Endothelial cell of umbilical vein (primary cell): ENCODE measurements around the gene MED7. TPM values are rescaled to one million over a fixed set of nuclear protein-coding genes. Genes with fewer than 3 reads are reported as not detected.

Experiments
- BruUV-seq: library from RNA; stranded (reverse); fragments of 400-500 nt; replicated peaks from 2 replicates; lab custom pipeline; 2021; lab: Mats Ljungman, UMichigan
- CTCF ChIA-PET: fragments of 300-600, 350-600 bp; sonication (Branson Sonifier 250); formaldehyde crosslinking; loops from one replicate; lab custom pipeline; 2021; ENCODE audit warnings: antibody characterized with exemption, inconsistent platforms; lab: Charles Lee
- POLR2A ChIA-PET: fragments of 300-600, 350-600 bp; sonication (Branson Sonifier 250); formaldehyde crosslinking; loops from one replicate; lab custom pipeline; 2021; ENCODE audit warnings: antibody characterized with exemption, inconsistent platforms; lab: Charles Lee
- DNase-seq: peaks from one replicate; pipeline ENCODE4 v3.0.0-alpha.2; 2011; ENCODE audit warnings: low read depth, low spot score
- FAIRE-seq: peaks from 2 replicates; lab custom pipeline; 2011; peaks lifted over from hg19 to GRCh38; lab: Jason Lieb, UNC
- H2AFZ ChIP-seq: 2 replicates; pipeline ENCODE4 v1.6.0; 2012; ENCODE audit warnings: low read depth, low read length, control low read depth, inconsistent platforms
- H3K27ac ChIP-seq: 2 replicates; pipeline ENCODE4 v1.5.1; 2011; ENCODE audit warnings: low read depth, mild to moderate bottlenecking, control low read depth, low read length, moderate library complexity; ENCODE audit not compliant: insufficient read depth
- H3K27me3 ChIP-seq, 2 experiments: 2 replicates each; pipeline versions ENCODE4 v1.6.0 to v1.6.1; 2011; ENCODE audit warnings: low read length in 2 of 2, mixed read lengths in 1 of 2; ENCODE audit not compliant: control insufficient read depth in 2 of 2, insufficient read depth in 2 of 2
- H3K36me3 ChIP-seq, 2 experiments: 2 replicates in 1 of 2; 3 replicates in 1 of 2; pipeline ENCODE4 v1.5.1; 2011; ENCODE audit warnings: low read length in 2 of 2, mild to moderate bottlenecking in 1 of 2, moderate library complexity in 1 of 2; ENCODE audit not compliant: control insufficient read depth in 2 of 2, insufficient read depth in 2 of 2; ENCODE audit errors: extremely low read depth in 1 of 2
- H3K4me1 ChIP-seq: 3 replicates; pipeline ENCODE4 v1.5.1; 2011; ENCODE audit warnings: mild to moderate bottlenecking, low read length; ENCODE audit not compliant: control insufficient read depth, insufficient read depth; ENCODE audit errors: extremely low read depth
- H3K4me2 ChIP-seq: 2 replicates; pipeline ENCODE4 v1.6.1; 2011; ENCODE audit warnings: low read length, control low read depth, mixed read lengths; ENCODE audit not compliant: insufficient read depth
- H3K4me3 ChIP-seq, 3 experiments: fragments of 200-600 bp in 1 of 3; sonication (generic), shearing (Covaris generic) in 1 of 3; replicated peaks in 1 of 3; 2 replicates each; pipeline ENCODE4 v1.5.1; 2011 to 2016; ENCODE audit warnings: control low read depth in 3 of 3, low read length in 3 of 3, mild to moderate bottlenecking in 2 of 3, inconsistent platforms in 1 of 3, low read depth in 1 of 3, moderate library complexity in 1 of 3; ENCODE audit not compliant: insufficient read depth in 1 of 3
- H3K79me2 ChIP-seq: 2 replicates; pipeline ENCODE4 v1.6.0; 2012; ENCODE audit warnings: low read length, inconsistent platforms; ENCODE audit not compliant: control insufficient read depth, insufficient read depth
- H3K9ac ChIP-seq: replicated peaks from 2 replicates; pipeline ENCODE3; 2011; ENCODE audit warnings: low read length, control low read depth; ENCODE audit not compliant: insufficient read depth; ENCODE audit errors: extremely low read depth
- H3K9me1 ChIP-seq: replicated peaks from 3 replicates; pipeline ENCODE4 v1.6.0; 2011; ENCODE audit warnings: mild to moderate bottlenecking, low read length; ENCODE audit not compliant: control insufficient read depth, insufficient read depth; ENCODE audit errors: extremely low read depth
- H3K9me3 ChIP-seq: replicated peaks from 2 replicates; pipeline ENCODE4 v1.5.1; 2012; ENCODE audit warnings: low read length, inconsistent platforms; ENCODE audit not compliant: control insufficient read depth, insufficient read depth
- H4K20me1 ChIP-seq: replicated peaks from 2 replicates; pipeline ENCODE3; 2011; ENCODE audit warnings: mild to moderate bottlenecking, low read length; ENCODE audit not compliant: control insufficient read depth, insufficient read depth; ENCODE audit errors: extremely low read depth
- EZH2 ChIP-seq: IDR thresholded peaks from 2 replicates; pipeline ENCODE4 v1.6.1; 2012; ENCODE audit warnings: borderline replicate concordance, low read depth, mild to moderate bottlenecking, moderate library complexity, low read length, inconsistent platforms; ENCODE audit not compliant: severe bottlenecking
- FOS ChIP-seq: IDR thresholded peaks from 2 replicates; pipeline ENCODE4 v1.6.1; 2011; ENCODE audit warnings: mild to moderate bottlenecking, low read length, moderate library complexity, borderline replicate concordance; ENCODE audit not compliant: insufficient read depth
- GATA2 ChIP-seq: IDR thresholded peaks from 2 replicates; pipeline ENCODE4 v1.7.0; 2011; ENCODE audit warnings: low read depth, mild to moderate bottlenecking, moderate library complexity, mixed read lengths, low read length; ENCODE audit not compliant: insufficient read length, insufficient read depth
- JUN ChIP-seq: IDR thresholded peaks from 2 replicates; pipeline ENCODE4 v1.6.1; 2011; ENCODE audit warnings: borderline replicate concordance, low read depth; ENCODE audit not compliant: insufficient read length, insufficient read depth
- MAX ChIP-seq: IDR thresholded peaks from 2 replicates; pipeline ENCODE4 v1.6.1; 2011; ENCODE audit not compliant: insufficient read depth, insufficient read length
- MYC ChIP-seq: IDR thresholded peaks from one replicate; pipeline ENCODE4 v1.6.1; 2011; ENCODE audit warnings: mild to moderate bottlenecking, low read depth, low read length
- POLR2A ChIP-seq: IDR thresholded peaks from 2 replicates; pipeline ENCODE4 v1.6.1; 2012; ENCODE audit warnings: low read depth, mild to moderate bottlenecking, control low read depth, low read length
- POLR2AphosphoS5 ChIP-seq: IDR thresholded peaks from 2 replicates; pipeline ENCODE4 v1.6.1; 2012; ENCODE audit warnings: low read depth, mild to moderate bottlenecking, control low read depth, low read length, moderate library complexity; ENCODE audit not compliant: insufficient read depth
- dilution Hi-C: fragments of 300-500 bp; cut with MboI; formaldehyde crosslinking; loops from one replicate; pipeline ENCODE4 v1.15.0; 2019; ENCODE audit warnings: low sequenced_read_pairs; ENCODE audit not compliant: extremely low pct_ligation_motif_present
- intact Hi-C: fragments of 100-400 bp; cut with micrococcal nuclease; formaldehyde crosslinking; loops from one replicate; pipeline ENCODE4 v1.10.0; 2022
- polyA plus RNA-seq, 4 experiments: library from polyadenylated mRNA; depleted of rRNA in 3 of 4; stranded (reverse) in 3 of 4; unstranded in 1 of 4; fragments of >200 nt; gene quantifications; 2 replicates each; pipeline versions ENCODE4 v1.2.1 to v1.2.3, GENCODE V29; 2011 to 2012; ENCODE audit warnings: missing spikeins in 1 of 4
- total RNA-seq: library from RNA; stranded (reverse); gene quantifications from 2 replicates; pipeline ENCODE4 v1.2.3, GENCODE V29; 2021
- TF ChIP-seq, protein P1 (sequence below), 2 donors: IDR thresholded peaks; 1 replicate in 1 of 2; 2 replicates in 1 of 2; pipeline ENCODE4 v1.5.1; 2011; ENCODE audit warnings: low read length in 2 of 2, mild to moderate bottlenecking in 2 of 2, moderate library complexity in 2 of 2, control low read depth in 1 of 2, inconsistent platforms in 1 of 2, low read depth in 1 of 2; ENCODE audit not compliant: insufficient read depth in 1 of 2; ENCODE audit errors: extremely low read depth in 1 of 2

The MED7 gene
- total and polyA plus RNA-seq, 2 donors (not counting 3 experiments of a cell fraction or from before 2014, with no cell fraction given) = 4.3 to 9.2 TPM

DNA sequence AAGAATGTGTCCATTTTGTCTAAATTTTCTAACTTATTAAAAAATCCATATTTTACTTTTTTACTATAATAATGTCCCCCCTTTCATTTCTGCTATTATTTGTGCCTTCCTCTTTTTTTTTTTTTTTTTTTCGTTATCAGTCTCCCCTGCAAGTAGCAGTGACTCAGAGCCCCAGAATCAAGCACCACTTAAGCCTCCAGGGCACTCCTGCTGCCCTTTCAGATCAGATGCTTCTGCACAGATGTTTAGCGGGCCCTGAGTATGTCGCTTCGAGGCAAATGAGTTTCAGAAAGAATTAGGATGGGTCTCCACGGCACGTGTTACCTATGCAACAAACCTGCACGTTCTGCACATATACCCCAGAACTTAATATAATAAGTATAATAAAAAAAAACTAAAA lies 11.7 kb downstream of the MED7 start:
- Histone ChIP-seq H3K79me2 (no peaks in the 10 kb centered on the region), H3K9me3 (no peaks in the 10 kb centered on the region), H2AFZ (no peak overlapping the region), H3K9me1 (no peaks in the 10 kb centered on the region), H3K9ac (no peak overlapping the region), H3K36me3 (no peaks in the 10 kb centered on the region), H3K27ac (no peak overlapping the region), H4K20me1 (no peaks in the 10 kb centered on the region), H3K4me2 (no peak overlapping the region), H3K4me3 (no peak overlapping the region), H3K4me1 (no peaks in the 10 kb centered on the region), H3K27me3 (no peaks in the 10 kb centered on the region)
- intact Hi-C loops (no loop called here), dilution Hi-C loops (no loop called here)
- DNase-seq (no peak), FAIRE-seq (no peak)
- BruUV-seq = no TSS peak
- TF ChIP-seq POLR2AphosphoS5 (no peak), FOS (no peak), EZH2 (no peak), POLR2A (no peak), MYC (no peak), JUN (no peak), MAX (no peak), GATA2 (no peak)
- TF ChIP-seq, protein P1, sequence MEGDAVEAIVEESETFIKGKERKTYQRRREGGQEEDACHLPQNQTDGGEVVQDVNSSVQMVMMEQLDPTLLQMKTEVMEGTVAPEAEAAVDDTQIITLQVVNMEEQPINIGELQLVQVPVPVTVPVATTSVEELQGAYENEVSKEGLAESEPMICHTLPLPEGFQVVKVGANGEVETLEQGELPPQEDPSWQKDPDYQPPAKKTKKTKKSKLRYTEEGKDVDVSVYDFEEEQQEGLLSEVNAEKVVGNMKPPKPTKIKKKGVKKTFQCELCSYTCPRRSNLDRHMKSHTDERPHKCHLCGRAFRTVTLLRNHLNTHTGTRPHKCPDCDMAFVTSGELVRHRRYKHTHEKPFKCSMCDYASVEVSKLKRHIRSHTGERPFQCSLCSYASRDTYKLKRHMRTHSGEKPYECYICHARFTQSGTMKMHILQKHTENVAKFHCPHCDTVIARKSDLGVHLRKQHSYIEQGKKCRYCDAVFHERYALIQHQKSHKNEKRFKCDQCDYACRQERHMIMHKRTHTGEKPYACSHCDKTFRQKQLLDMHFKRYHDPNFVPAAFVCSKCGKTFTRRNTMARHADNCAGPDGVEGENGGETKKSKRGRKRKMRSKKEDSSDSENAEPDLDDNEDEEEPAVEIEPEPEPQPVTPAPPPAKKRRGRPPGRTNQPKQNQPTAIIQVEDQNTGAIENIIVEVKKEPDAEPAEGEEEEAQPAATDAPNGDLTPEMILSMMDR (IDR thresholded peaks at IDR 0.05; ENCODE audit: extremely low read depth in 1 of 2, insufficient read depth in 1 of 2, low read depth in 1 of 2, low read length in 2 of 2) = no peak
- POLR2A ChIA-PET = no interaction called here
- CTCF ChIA-PET = interaction anchor here (3.2 kb wide), 1 partner anchor 1992 kb away, joined by 44 read pairs; no protein-coding TSS in a partner anchor
